SH-SY5Y (cell line): Measurements from ENCODE around the gene ANO10.

Source experiments
- GATA2 ChIP-seq: IDR thresholded peaks from 2 replicates; pipeline ENCODE4 v1.6.1; 2011; ENCODE audit warnings: mild to moderate bottlenecking, low read depth, low read length
- GATA3 ChIP-seq: IDR thresholded peaks from 2 replicates; pipeline ENCODE4 v1.6.1; 2011; ENCODE audit warnings: low read depth, mild to moderate bottlenecking, low read length, moderate library complexity

ANO10 gene

DNA sequence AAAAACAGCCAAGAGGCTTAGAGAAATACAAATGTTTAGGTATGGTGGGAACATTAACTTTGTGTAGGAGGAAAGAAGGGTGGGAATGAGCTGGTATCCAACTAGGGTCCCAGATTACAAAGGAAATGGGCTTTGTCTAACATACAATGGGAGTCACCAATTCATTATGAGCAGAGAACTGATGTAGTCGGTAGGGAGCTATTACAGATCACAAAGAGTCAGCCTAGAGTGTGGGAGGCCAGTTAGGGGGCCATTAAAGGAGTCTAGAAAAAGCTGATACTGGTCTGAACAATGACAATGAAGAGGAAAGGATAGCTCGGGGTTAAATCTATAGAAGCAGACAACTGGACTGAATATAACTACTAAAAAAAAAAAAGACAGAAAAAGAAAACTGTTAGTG is 15.5 kb downstream of the ANO10 start:
- TF ChIP-seq GATA3, result no peak
- no peak for TF ChIP-seq GATA2

DNA sequence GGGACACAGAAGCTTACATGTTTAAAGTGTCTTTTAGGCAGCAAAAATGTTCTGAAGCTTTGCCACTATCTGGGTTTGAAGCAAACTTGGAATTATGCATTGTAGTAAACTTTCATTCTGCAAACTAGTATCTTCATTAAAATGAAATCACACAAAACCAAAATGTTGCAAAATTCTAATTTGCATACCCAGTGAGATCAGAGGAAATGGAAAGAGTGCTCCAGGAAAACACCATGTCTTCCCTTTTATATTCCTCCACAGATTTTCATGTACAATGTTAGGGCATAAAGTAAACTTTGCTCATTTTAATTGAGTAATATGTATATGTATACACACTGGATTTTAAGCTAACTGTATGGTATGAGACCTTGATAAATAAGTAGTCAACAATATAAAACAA is 23.9 kb downstream of the ANO10 start:
- TF ChIP-seq GATA2, result no peak
- TF ChIP-seq GATA3, result no peak

DNA sequence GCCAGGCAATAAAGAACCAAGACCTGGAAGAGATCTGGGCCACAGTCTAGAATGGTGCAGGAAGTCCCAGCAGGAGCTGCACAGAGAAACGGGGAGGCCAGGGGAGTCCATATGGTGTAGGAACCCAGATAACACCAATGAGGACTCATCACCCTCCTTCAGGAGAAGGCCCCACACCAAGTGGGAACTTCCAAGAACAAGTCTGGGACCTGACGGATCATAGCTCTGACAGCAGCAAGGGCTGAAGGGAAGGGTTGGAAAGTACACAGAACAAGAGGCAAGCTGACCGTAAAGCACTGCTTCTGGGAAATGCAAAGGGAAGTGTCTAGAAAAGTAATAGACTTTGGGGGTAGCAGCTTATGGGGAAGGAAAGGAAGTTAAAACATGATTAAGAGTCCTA is 34.5 kb downstream of the ANO10 start:
- no peak for TF ChIP-seq GATA2
- TF ChIP-seq GATA3, result no peak

DNA sequence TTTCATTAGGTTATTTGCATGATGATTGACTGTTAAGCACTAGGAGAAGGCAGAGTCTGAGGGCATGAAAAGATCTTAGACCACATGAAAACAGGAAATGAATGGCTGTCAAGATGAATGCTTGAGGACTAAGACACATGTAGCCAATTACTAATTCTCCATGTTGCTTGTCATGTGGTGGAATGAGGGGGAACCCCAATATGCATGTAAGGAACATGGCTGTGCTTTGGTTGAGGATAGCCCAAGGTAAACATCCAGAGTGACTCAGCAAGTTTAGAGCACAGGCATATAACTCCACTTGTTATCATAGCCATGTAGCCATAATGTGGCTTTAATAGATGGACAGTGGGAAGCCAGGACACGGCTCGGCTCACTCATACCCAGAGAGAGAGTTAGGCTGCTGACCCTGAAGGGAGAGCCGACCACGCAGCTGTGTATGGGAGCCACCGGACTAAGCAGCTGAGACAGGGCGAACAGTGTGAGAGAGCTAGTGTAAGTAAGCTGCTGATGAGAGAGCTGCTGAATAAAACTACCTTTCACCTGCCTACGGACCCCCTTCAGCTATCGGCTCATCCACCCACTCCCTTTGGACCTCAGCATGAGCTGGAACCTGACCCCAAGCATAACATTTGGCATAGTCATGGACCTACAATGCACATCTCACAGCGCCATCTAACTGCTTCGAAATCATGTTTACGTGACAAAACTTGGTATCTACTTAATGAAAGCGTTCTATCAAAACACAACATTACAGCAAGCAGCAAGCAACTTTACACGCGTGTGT is 37.6 kb downstream of the ANO10 start:
- TF ChIP-seq GATA2 (no peak), GATA3 (no peak)

DNA sequence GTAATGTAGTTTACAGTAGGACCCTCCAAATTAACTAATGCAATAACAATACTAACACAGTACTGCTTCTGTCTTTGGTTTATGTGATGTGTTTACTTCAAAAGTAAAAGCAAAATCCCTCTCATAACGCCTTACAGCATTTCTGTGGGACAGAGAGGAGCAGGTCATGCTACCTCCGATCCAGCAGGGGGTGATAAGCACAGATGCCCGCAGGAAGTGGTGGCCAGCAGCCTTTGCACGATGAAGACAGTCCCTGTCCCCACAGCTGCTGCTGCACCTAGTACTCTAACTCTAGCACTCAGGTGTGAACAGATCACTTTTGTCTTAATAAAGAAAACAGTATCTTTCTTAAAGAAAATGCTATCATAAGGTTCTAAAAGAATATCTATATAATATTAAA is 38.3 kb downstream of the ANO10 start:
- no peak for TF ChIP-seq GATA2
- TF ChIP-seq GATA3, result no peak

DNA sequence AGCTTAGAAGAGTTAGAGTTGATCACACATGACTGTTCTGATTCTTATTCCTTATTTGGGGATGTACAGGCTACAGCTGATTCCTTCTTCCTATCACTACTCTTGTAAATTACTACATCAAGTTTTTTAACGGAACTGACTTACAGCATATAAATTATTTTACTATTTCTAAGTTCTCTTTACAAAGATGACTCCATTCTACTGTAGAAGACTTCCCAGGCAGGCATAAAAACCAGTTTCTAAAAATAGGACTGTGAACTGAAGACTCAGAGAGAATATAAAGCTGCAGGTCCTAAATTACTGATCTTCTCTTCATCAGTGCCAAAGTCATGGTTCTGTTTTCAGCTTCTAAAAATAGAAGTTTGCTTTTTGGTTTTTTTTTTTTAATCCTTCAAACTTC is 38.9 kb downstream of the ANO10 start:
- TF ChIP-seq GATA2, result no peak
- no peak for TF ChIP-seq GATA3

DNA sequence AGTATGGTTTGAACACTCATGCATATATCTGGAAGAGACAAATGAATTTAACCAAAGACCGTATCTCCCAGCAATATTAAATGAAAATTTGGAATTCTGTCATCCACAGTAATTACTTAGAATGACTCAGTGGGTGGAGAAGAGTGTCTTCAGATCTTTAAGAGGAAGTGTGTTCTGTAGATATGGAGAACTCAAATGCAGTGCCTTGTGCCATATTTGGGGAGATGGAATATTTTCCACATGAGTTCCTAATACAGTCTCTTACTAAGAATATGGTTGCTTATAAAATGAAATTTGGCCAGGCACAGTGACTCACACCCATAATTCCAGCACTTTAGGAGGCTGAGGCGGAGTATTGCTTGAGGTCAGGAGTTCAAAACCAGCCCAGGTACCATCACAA is 40.5 kb downstream of the ANO10 start:
- no peak for TF ChIP-seq GATA2
- TF ChIP-seq GATA3, result no peak

DNA sequence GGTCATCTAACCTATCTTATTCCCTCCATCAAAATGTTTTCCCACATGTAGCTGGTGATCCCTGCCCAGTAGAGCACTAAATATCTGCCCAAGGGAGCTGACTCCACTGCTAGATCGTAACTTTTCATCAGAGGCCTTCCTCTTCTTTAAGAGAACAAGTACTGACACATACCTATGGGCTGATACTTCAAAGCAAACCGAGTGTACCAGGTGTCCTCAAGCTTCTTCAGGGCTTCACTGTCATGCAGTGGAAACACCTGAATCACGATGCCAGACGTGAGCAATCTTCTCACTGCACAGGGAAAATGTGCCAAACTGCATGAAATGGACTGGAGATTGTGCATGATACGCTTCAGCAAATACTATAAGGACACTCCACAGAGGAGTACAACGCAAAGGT is 41.6 kb downstream of the ANO10 start:
- TF ChIP-seq GATA3 (no peak), GATA2 (no peak)

DNA sequence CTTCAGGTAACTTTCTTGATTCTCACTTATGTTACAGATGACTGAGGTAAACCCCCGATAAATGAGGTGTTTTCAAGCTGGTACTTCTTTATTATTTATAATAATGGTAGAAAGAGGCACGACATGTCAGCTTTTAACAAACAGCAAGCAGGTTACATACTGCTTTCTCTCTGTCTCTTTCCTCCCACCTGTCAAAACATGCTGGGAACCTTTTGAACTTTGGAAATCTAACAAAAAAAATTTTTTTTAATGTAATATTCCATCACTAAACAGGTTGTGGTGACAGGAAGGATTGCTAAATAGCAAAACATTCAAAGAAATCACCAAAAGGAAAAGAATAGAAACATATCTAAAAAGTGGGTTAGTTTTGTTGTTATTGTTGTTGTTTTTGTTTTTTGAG is 48.2 kb downstream of the ANO10 start:
- no peak for TF ChIP-seq GATA2
- no peak for TF ChIP-seq GATA3

DNA sequence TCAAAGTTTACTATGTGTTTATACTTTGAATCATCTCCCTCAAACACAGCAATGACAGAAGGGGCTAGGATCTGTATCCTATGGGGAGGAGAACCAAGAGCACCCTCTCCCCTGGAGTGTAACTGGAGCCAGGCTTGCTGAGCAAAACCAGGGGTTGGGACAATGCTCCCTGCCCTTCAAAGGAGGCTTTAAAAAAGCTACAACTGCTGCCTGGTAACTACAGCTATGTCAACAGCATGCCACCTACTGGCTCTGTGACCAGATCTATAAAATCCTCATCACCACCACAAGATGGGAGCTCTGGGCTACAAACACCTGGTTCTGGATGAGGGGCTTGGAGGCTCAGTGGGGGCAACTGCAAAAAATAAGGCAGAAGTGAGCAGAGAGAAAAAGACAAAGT is 61.9 kb downstream of the ANO10 start:
- TF ChIP-seq GATA3 (no peak), GATA2 (no peak)

DNA sequence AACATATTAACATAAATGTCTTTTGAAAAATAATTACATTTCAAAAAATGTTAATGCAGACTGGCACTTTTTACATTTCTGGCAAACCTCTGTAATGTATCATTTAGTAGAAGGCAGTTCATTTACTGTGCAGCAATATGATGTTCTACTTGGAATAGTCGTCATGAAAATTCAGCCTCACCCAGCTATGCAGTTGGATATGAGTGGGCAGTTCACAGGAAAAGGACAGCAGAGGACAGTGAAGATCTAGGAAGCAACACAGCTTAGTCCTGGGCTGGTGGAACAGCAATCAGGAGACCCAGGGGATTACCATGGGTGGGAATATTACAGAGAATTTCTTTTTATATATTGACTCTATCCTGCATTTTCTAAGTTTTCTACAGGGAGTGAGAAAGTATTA is 63.6 kb downstream of the ANO10 start:
- TF ChIP-seq GATA2 (no peak), GATA3 (no peak)

DNA sequence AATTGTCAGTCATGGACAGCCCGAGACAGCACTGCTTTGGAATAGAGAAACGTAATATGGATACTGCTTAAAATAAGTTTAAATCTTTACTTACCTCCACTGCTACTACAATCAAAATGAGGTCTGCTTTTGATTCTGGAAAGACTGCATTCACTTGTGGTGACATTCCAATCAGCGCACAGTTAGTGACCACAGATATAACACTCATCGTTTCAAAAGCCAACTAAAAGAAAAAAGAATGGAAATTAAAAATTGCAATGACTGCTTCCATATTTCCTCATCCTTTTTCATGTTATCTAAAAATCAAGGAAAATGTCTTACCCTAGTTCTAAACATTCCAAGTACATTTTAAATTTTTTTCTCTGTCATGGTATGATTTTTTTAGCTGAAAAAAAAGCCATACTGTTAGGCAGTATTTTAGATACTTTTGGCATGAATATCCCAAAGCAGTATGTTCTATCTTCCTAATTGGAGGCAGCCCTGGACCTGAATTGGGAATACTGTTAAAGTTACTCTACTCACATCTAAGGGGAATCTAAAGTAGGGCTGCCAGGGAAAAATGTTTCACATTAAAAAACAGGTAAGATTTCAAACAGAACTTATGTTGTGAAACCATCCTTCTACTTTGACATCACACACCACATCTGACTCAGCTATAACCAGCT is 72.1 kb downstream of the ANO10 start:
- TF ChIP-seq GATA2 (no peak), GATA3 (no peak)

DNA sequence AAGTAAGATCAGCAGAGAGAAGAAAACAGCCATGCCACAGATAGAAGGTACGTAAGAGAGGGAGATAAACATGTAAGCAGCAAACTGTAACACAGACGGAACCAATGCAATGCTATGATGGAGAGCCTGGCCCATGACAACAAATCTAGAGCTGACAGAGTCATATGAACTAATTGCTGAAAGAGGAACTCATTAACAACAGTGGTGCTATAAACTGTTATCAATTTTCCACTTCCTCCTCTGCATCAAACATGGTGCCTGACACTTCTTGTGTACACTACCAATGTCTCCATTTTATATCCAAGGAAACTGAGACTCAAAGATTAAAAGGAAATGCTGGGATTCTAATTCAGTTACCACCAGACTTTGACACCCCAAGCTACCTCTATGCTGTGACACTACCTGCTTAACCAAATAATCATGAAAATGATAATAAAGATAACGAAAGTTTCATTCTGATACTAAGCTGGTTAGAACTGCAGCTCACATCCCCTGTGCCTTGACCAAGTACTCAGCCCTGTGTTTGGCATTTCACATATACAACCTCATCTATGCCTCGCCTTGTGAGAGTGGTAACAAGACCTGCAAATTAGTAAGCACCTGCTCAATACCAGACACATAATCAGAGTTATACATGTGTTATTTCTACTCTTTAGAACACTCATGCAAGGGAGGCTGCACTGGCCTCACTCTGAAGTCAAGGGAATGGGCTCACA is 79.3 kb downstream of the ANO10 start:
- TF ChIP-seq GATA3, result no peak
- TF ChIP-seq GATA2, result no peak

DNA sequence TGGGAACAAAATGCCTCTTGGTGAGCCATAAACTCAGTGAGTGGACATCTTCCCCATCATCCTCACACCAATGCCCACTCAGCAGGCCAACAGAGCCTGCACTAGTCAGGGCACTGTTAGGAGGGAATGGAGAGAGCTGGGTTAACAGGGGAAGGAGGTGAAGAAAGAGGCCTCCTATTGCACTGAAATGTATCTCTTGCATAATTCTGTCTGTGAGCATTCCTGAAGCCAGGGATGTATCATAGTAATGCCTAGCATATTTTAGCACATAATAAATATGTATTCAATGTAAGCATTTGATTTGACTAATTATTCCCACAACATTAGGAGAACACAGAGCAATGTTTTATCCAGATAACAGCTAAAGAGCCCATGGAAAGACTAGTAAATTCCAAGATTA is 81.2 kb downstream of the ANO10 start:
- TF ChIP-seq GATA3 (no peak), GATA2 (no peak)

DNA sequence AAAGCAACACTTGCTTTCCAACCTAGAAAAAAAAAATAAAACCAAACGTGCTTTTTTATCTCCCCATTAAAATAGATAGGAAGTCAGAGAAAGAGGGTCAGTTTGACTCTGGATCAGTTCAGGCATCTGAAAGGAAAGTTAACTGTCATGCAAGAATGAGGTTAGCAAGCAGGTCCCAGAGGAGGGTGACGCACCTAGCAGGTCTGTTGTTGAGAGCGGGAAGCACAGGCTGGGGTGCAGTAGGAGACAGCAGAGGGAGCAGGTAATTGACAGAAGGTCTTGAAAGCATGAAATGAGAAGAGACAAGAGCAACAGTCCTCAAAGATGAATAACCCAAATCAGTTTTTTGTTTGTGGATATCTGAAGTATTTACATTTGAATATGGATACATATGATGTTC is 82.5 kb downstream of the ANO10 start:
- TF ChIP-seq GATA2 (no peak), GATA3 (no peak)

DNA sequence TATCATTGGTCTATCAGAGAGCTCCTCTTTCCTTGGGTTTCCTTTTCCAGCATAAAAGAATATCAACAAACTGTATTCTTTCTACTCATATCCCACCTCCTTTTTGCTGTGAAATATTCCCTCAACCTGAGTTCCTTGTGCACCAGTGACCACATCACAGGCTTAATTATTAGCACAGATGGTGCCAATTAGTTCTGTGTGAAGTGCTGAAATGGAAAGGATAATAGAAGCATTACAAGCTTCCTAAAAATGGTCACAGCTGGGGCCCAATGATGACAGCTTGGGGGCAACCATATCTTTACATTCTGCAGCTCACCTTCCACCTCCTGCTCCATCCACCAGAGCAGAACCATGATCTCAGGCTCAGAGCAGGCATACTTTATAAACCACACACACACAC is 84.6 kb downstream of the ANO10 start:
- no peak for TF ChIP-seq GATA2
- TF ChIP-seq GATA3, result no peak
